AG20443 (cell line): Measurements from ENCODE around the gene DNLZ.

ENCODE experiments used
- DNase-seq: peaks from one replicate; pipeline ENCODE4 v3.0.0; 2012; ENCODE audit warnings: low spot score, mixed read lengths

Gene DNLZ

DNA sequence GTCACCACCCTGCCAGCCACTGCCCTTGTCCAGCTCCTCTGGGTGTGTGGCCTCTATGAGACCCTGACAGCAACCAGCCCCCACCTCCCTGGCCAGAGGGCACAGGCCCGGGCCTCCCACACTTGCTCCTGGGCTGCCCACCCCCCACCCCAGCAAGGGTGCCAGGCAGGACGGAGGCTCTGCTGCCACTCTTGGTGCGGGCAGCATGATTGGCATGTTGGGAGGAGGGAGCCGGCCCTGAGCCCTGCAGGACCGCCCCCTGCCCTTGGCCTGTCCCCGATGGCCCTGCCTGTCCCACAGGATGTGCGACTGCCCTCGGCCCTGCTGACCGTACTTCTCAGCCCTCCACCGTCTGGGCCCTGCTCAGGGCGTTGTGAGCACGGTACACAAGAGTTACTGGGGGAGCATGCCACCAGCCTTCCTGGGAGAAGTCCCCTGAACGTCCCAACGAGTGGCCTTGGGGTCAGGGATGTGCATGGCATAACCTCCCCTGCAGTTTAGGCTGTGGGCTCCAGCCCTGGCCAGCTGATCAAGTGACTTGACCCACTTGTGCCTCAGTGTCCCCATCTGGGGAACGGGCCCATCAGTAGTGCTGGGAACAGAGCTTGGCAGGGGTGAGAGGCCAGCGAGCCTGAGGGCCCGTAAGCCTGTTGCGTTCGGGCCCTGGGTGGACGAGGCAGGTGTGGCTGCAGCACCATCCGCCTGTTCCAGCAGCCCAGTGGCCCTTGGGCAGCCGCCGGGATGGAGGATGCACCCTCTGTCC, 20.2 kb downstream of the DNLZ start:
- DNase-seq: no peak

DNA sequence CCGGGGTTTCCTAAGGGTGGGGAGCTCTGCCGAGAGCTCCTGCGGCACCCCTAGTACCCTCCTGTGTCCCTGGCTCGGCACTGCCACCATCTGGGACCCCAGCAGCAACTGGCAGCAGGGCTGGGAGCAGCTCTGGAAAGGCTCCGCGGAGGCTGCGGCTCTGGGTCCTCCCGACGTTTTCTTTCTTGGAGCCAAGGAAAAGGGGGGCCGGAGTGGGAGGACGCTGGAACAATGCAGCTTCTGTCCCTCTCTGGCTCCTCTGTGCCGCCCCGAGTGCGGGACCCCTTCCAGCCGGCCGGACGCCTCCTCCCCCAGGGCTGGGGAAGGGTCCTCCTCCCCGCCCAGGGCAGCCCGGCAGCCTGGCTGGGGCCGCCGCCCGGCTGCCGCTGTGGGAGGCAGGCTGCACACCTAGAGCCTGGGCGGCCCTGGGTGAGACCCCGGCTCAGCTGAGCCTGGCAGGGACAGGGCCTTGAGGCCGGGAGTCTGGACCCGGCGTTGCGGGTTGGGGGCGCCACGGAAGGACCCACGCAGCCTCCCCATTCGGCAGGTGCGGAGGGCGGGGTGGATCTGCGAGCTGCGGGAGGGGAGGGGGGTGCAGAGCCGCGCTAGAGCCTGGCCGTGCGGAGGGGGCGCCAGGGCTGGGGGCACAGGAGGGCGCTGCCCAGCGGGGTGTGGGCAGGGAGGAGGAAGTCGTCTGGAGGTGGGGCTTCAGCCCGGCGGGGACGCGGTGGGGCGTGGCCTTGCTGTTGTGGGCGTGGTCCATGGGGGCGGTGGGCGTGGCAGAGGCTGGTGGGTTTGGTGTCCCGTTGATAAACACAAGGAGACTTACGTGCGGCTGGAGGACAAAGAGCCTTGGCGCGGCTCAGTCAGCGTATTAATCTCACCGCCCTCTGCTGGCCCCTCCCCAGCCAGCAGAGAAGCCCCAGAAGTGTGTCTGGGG, 21.1 kb downstream of the DNLZ start:
- peak; percentile 82 for DNase-seq

DNA sequence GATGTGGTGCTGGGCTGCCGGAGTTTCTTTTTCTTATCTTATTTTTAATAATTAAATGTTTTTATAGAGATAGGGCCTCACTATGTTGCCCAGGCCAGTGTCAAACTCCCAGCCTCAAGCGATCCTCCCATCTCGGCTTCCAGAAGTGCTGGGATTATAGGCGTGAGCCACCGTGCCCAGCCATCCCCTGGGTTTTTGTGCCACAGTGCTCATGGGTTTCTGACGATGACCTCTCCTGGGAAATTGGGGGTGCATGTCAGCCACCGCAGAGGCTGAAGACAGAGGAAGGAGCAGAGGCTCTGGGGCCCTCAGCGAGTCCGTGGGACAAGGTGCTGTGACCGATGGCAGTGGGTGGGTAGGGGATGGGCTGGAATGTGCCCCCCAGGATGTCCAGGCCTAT, 21.8 kb downstream of the DNLZ start:
- DNase-seq: no peak

DNA sequence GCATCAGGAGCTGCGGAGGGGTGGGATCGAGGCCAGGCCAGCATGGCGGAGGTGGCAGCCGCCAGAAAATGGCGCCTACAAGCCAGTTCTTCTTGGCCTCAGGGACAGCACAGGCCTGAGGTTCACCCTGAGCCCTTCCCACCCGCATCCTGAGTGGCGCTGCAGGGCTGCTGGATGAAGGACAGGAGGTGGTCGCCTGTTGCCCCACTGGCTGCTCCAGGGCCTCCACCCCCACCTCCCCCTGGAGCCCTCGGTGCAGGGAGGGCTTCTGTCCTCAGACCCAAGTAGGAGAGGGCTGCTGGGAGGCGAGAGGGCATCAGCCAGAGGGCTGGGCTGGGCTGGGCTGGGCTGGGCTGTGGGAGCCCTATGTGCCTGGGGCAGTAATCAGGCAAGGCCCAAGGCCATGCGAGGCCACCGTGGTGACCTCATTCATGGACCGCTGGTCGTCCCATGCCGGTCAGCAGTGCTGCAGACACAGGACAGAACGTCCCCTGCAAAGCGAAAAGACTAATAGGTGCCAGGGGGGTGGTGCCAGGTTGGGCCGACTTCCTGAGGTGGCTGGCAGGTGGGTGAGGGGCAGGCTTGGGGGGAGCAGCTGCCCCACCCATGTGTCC, 22.4 kb downstream of the DNLZ start:
- DNase-seq: no peak

DNA sequence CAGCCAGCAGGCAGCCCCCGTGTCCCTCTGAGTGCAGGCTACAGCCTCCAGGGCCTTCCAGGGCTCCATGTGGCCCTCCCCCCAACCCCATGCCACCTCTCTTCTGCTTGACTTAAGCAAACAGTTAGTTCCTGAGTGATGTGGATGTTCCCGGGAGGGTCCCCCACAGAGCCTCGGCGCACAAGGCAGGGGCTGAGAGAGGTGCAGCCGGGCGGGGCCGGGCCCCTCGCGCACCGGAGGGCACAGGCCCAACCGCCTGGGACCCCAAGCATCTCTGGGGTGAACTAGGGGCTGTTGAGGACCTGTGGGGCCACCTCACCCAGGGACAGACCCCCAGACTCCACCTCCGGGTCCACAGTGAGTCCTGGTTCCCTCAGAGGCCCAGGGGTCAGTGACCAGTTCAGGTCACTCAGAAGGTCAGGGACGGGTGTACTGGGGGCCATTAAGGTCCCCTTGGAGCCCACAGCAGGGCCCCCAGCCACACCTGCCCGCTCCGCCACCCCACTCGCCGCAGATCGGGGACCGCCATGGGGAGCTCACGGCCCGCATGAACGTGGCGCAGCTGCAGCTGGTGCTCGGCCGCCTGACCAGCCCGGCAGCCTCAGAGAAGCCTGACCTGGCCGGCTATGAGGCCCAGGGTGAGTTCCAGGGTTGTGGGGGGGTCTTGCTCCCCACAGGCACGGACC, 23.0 kb downstream of the DNLZ start:
- no peak for DNase-seq

DNA sequence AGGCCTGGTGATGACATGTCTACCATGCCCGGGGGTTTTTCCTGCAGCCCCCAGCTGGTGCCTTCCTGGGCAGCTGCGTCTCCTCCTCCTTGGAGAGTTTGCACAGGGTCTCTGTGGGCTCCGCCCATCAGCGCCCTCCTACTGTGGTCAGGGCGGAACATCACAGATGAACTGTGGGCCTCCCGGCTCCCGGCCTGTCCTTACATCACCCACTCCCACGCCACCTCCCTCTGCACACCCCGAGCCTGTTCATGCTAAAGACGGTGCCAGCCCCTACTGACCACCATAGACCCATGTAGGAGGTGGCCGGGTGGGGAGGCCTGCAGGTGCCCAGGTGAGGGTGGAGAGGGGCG, 23.6 kb downstream of the DNLZ start:
- no peak for DNase-seq

DNA sequence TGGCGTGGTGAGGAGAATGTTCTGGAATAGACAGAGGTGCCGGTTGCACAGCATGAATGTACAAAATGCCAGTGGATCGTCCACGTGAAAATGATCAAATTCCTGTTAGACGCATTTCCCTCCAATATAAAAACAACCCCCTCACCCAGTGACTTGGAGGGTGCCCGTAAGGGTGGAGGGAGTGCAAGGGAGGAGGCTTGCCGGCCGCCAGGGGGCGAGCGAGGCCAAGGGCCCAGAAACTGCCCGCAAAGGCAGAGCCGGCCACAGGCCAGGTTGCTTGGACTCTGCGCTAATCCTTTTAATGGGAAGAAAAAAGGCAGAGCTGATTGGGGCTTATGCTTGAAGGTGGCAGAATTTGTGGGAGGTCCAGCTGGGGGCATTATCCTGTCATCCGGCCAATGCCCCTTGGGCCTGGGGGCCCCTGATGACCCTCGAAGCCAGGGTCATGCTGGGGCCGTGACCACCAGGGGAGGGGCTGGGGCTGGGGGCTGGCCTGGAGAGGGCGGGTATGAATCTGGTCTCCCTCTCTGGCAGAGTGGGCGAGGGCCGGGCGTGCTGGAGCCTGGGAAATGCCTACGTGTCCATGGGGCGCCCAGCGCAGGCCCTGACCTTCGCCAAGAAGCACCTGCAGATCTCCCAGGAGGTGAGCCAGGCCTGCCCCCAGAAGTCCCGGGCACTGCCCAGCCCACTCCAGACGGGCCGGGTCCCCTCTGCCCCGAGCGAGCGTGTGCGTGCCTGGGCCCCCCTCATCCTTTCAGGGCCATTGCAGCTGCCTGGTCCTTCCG, 24.2 kb downstream of the DNLZ start:
- peak; percentile 67 for DNase-seq

DNA sequence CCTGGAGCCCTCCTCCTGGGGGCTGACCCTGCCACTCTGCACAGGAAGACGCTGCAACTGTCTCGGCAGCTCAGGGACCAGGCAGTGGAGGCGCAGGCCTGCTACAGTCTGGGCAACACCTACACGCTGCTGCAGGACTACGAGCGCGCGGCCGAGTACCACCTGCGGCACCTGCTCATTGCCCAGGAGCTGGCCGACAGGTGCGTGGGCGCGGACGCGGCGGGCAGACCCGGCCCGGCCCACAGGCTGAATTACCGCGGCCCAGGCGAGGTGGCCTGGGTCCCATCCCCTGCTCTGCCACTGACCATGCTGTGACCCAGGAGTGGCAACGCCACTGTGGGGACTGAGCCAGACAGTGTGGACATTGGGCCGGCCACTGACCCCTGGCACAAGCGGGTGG, 25.0 kb downstream of the DNLZ start:
- DNase-seq: no peak

DNA sequence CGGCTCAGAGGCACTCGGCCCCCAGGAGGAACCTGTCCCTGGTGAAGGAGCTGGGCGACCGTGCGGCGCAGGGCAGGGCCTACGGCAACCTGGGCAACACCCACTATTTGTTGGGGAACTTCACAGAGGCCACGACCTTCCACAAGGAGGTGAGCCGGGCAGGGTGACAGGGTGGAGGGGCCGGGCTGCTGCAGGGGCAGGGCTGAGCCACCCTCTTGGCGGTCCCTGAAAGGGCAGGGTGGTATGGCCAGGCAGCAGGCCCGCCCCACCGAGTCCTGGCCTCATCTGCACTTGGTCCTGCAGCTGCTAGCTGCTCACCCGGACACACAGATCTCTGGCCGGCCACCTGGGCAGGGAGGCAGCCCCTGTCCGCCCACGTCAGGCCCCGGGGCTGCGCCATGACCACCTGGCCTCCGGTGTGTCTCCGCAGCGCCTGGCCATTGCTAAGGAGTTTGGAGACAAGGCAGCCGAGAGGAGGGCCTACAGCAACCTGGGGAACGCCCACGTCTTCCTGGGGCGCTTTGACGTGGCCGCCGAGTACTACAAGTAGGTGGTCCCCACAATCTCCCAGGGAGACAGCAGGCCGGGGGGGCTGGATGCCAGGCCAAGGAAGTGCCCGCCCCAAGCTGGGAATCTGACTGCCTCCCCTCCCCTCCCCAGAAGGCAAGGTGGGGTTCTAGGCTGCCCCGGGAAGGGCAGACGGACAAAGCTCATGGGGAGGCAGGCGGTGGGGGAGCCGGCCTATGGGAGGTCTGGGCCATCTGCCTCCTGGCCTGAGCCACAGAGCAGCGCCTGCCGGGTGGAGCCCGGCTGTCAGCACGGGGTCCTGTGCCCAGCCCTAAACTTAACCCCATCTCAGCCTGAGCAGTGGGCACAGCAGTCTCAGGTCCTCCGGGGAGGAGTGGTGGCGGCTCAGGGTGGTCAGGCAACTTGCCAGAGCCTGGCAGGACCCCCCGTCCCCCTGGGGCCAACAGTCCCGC, 25.8 kb downstream of the DNLZ start:
- DNase-seq: no peak

DNA sequence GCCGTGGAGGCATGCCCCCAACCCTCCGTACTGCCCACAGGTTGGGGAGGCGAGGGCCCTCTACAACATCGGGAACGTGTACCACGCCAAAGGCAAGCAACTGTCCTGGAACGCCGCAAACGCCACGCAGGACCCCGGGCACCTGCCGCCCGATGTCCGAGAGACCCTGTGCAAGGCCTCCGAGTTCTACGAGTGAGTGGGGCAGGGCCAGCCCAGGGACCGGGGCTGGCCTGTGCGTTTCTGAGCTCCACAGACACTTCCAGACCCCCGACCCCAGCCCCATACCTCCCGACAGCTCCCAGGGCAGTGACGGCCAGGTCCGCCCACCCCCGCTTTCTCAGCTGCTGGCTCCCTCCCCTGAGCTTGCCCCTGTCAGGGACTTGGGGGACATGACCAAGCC, 26.7 kb downstream of the DNLZ start:
- DNase-seq: no peak

DNA sequence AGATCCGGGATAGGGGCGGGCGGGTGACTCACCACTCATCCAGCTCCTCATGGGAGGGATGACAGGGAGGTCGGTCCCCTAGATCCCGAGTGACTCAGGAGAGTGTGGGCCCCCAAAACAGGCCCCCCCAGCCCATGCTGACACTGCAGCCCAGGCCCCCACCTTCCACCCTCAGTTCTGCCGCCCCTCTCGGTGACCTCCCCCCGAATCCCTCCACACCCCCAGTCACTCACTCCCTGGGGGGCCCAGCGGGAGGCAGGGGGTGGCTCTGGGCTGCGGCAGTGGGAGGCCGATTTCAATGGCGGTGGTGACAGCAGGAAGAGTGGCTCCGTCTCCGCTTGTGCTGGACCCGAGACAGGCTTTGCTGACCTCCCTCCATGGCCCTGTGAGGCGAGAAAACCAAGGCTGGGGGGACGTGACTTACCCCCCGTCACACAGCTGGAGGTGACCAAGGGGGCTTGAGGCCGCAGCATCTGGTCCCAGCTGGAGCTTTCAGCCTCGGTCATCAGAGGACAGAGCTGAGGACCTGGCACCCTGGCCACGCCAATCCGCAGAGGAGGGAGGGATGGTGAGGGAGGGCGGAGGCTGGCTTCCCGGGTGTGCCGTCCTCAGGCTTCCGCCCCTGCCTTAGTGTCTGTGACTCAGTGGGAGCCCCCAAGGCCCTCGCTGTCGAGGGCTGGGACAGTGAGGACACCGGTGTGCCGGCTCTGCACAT, 27.2 kb downstream of the DNLZ start:
- no peak for DNase-seq

DNA sequence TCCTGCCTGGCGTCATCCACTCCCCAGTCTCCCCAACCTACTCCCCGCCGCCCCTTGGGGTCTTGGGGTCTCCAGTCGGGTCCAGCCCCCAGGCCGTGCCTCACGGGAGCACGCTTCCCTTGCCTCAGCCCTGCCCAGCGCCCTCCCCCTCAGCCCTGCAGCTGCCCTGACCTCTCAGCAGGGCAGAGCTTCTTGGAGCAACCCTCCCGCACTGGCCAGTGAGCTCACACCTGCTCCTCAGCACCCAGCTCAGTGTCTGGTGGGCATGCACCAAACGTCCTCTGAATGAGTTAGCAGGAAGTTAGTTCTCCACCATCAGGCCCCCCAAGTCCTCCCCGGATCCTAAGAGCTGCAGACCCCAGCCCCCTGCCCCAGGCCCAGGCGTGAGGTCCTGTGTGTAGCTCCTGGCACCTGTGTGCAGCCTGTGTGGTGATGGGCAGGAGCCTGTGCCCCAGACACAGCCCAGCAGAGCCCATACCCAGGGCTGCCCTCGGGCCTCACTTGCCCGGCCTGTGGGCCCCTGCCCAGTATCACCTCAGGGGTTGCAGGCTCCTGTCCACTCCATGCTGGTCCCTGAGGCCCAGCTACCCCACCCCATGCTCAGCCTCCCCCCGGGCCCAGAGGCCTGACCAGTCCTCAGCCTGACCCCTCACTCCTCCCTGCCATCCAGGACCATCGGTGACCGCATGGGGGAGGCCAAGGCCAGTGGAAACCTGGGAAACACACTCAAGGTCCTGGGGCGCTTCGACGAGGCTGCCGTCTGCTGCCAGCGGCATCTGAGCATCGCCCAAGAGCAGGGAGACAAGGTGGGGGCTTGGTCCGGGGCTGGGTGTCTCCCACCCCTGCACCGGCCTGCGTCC, 28.0 kb downstream of the DNLZ start:
- no peak for DNase-seq

DNA sequence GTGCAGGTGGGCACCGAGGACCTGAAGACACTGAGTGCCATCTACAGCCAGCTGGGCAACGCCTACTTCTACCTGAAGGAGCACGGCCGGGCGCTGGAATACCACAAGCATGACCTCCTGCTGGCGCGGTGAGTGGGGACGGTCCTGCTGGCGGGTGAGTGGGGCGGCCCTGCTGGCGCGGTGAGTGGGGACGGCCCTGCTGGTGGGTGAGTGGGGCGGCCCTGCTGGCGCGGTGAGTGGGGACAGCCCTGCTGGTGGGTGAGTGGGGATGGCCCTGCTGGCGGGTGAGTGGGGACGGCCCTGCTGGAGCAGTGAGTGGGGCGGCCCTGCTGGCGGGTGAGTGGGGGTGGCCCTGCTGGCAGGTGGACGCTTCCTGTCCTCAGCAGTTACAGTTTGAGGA, 29.0 kb downstream of the DNLZ start:
- DNase-seq: no peak

DNA sequence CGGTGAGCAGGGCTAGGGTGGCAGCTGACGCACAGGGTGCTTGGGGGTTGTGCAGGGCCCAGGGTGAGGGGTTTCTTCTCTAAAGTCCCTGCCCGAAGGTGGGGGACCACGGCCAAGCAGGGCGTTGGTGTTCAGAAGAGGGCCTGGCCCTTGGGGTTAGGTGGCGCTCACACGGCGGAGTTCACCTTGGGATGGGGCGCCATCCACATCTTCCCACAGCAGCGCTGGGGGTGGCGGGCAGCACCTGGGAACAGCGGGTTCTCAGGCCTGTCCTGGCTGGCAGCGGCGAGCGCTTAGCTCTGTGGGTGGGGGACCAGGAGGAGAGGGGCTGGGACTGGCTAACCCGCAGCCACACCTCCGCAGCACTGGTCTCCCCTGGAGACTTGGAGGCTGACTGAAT, 30.1 kb downstream of the DNLZ start:
- no peak for DNase-seq

DNA sequence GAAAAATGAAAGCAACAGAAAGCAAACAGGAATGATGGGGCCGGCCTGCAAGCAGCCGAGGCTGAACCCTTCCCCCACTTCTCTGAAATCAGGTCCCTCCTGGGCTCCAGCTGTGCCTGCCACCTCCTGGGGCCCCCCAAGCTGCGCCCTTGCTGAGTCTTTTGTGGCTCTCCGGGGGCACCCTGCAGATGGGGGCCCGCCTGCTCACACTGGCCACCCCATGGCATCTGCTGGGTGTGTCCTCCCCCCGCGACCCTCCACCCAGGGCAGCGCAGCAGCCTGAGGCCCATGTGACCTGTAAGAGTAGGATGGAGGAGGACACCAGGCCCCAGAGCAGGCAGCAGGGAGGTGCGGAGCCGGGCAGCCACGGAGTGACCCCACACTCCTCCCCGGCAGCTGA, 30.5 kb downstream of the DNLZ start:
- DNase-seq: no peak

DNA sequence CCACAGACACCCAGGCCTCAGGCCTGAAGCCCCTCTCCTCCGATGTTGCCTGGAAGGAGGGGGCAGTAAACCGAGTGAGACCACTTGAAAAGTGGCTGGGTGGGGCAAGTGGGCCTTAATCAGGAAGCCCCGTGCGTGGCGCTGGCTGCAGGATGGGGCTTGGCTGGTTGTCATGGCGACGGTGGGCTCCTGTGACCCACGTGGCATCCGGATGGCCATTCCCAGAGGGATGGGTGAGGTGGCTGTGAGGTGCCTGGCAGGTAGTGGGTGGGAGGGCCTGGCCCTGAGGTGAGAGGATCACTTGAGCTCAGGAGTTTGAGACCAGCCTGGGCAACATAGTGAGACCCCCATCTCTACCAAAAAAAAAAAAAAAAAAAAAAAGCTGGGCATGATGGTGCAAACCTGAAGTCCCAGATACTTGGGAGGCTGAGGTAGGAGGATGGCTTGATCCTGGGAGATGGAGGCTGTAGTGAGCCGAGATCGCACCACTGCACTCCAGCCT, 31.0 kb downstream of the DNLZ start:
- DNase-seq: no peak

DNA sequence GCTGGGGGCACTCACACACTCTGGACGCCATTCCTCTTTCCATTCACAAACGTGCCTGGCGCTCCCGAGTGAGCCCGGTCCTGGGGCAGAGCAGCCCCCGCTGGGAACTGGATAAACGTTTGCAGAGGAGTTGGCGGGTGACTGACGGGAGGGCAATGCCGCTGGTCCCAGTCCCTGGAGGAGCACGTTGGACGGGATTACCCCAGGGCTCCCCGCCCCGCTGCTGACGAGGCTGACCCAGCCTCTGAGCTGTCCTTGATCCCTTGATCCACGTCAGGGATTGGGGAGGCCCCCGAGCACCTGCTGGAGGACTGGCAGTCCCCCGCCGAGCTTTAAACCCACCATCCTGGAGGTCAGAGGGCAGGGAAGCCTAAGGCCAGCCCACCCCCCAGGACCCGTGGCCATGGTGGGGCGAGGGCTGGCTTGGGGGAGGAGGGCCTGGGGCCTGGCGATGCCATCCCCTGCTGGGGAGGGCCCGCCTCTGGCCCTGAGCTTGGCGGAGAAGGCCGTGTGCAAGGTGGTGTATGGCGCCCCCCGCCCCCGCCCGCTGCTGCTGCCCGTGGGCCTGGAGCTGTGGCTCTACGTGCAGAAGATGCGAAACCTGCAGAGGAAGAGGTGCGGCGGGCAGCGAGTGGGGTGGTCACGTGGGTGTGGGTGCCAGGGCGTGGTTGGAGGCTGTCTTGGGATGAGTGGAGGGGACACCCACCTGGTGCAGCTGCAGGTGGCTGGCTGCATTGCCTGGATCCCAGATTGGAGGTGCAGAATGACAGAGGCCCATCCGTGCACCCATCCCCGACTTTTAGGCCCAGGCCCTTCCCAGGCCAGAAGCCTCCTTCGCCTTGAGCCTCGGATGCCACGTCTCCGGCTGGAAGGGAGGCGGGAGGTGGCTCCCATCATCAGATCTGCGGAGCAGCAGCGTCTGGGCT, 31.7 kb downstream of the DNLZ start:
- no peak for DNase-seq
